ENCODE measurements around the gene TENM3. TPM values are rescaled to one million over a fixed set of nuclear protein-coding genes. Genes with fewer than 3 reads are reported as not detected.

The TENM3 gene
- total RNA-seq, 2 experiments from 2014 or later, result not detected

GRCh38 chr4:182448281-182449151 is 205.3 kb downstream of the TENM3 start:
- Histone ChIP-seq H3K36me3 (ENCODE audit: insufficient read depth, low read length) (no peaks in the 10 kb centered on the region), H3K27me3 (ENCODE audit: control insufficient read depth in 1 of 2, insufficient read depth in 2 of 2, low read length in 2 of 2) (peaks cover 20 to 65% of the 10 kb centered on the region in 2 experiments), H3K4me1 (ENCODE audit: insufficient read depth, low read length) (peaks cover 5% of the 10 kb centered on the region), H3K9me3 (ENCODE audit: control insufficient read depth in 1 of 2, insufficient read depth in 1 of 2, low read length in 2 of 2) (no peaks in the 10 kb centered on the region), H3K4me3 (ENCODE audit: low read length) (no peak overlapping the region), H3K27ac (ENCODE audit: low read depth in 1 of 2, low read length in 2 of 2) (no peak overlapping the region)
- ChIA-PET CTCF (no interaction called here), POLR2A (no interaction called here)
- ATAC-seq (ENCODE audit: poor library complexity), result peak; percentile 60
- TF ChIP-seq CTCF (IDR thresholded peaks at IDR 0.05), result no peak
- H3K27me3 Mint-ChIP-seq, result peaks cover 77% of the 10 kb centered on the region
- peak overlapping the region; percentile 67 for H3K4me3 Mint-ChIP-seq
- H3K36me3 Mint-ChIP-seq (ENCODE audit: low read depth), result no peaks in the 10 kb centered on the region
- no peaks in the 10 kb centered on the region for H3K9me3 Mint-ChIP-seq
- DNase-seq, result peak in 11 of 14 experiments; percentile 2 to 35 (median 19)
- H3K27ac Mint-ChIP-seq, result no peak overlapping the region
- intact Hi-C loops (cut with DNase I, micrococcal nuclease), result no loop called here
- H3K4me1 Mint-ChIP-seq (ENCODE audit: low read depth), result peaks cover 25% of the 10 kb centered on the region

GRCh38 chr4:182449186-182449929 is 206.2 kb downstream of the TENM3 start:
- DNase-seq (peak in 2 of 14 experiments; percentile 4 to 5), ATAC-seq (ENCODE audit: poor library complexity) (no peak)
- Histone ChIP-seq H3K36me3 (ENCODE audit: insufficient read depth, low read length) (no peaks in the 10 kb centered on the region), H3K4me3 (ENCODE audit: low read length) (peak overlapping the region; percentile 7), H3K9me3 (ENCODE audit: control insufficient read depth in 1 of 2, insufficient read depth in 1 of 2, low read length in 2 of 2) (no peaks in the 10 kb centered on the region), H3K27ac (ENCODE audit: low read depth in 1 of 2, low read length in 2 of 2) (no peak overlapping the region), H3K4me1 (ENCODE audit: insufficient read depth, low read length) (peaks cover 5% of the 10 kb centered on the region), H3K27me3 (ENCODE audit: control insufficient read depth in 1 of 2, insufficient read depth in 2 of 2, low read length in 2 of 2) (peaks cover 20 to 67% of the 10 kb centered on the region in 2 experiments)
- H3K9me3 Mint-ChIP-seq, result no peaks in the 10 kb centered on the region
- ChIA-PET CTCF (no interaction called here), POLR2A (no interaction called here)
- intact Hi-C loops (cut with DNase I, micrococcal nuclease), result no loop called here
- H3K27me3 Mint-ChIP-seq, result peaks cover 83% of the 10 kb centered on the region
- H3K4me1 Mint-ChIP-seq (ENCODE audit: low read depth), result peaks cover 25% of the 10 kb centered on the region
- H3K4me3 Mint-ChIP-seq, result peak overlapping the region; percentile 75
- H3K36me3 Mint-ChIP-seq (ENCODE audit: low read depth), result no peaks in the 10 kb centered on the region
- no peak overlapping the region for H3K27ac Mint-ChIP-seq
- TF ChIP-seq CTCF (IDR thresholded peaks at IDR 0.05), result no peak

GRCh38 chr4:182449930-182450439 is 206.8 kb downstream of the TENM3 start:
- ATAC-seq (ENCODE audit: poor library complexity) (no peak), DNase-seq (no peak)
- Mint-ChIP-seq H3K4me1 (ENCODE audit: low read depth) (peaks cover 25% of the 10 kb centered on the region), H3K36me3 (ENCODE audit: low read depth) (no peaks in the 10 kb centered on the region), H3K9me3 (no peaks in the 10 kb centered on the region), H3K4me3 (peak overlapping the region; percentile 75), H3K27ac (no peak overlapping the region), H3K27me3 (peaks cover 88% of the 10 kb centered on the region)
- H3K36me3 ChIP-seq (ENCODE audit: insufficient read depth, low read length), result no peaks in the 10 kb centered on the region
- no peak overlapping the region for H3K27ac ChIP-seq (ENCODE audit: low read depth in 1 of 2, low read length in 2 of 2)
- H3K27me3 ChIP-seq (ENCODE audit: control insufficient read depth in 1 of 2, insufficient read depth in 2 of 2, low read length in 2 of 2), result peaks cover 18 to 64% of the 10 kb centered on the region in 2 experiments
- H3K4me3 ChIP-seq (ENCODE audit: low read length), result no peak overlapping the region
- H3K4me1 ChIP-seq (ENCODE audit: insufficient read depth, low read length), result peaks cover 5% of the 10 kb centered on the region
- intact Hi-C loops (cut with DNase I, micrococcal nuclease), result no loop called here
- POLR2A ChIA-PET, result no interaction called here
- no peak for TF ChIP-seq CTCF (IDR thresholded peaks at IDR 0.05)
- CTCF ChIA-PET, result no interaction called here
- no peaks in the 10 kb centered on the region for H3K9me3 ChIP-seq (ENCODE audit: control insufficient read depth in 1 of 2, insufficient read depth in 1 of 2, low read length in 2 of 2)
